Measurements from ENCODE around the gene RHBDL1. TPM values are rescaled to one million over a fixed set of nuclear protein-coding genes. Genes with fewer than 3 reads are reported as not detected.
A peak's percentile ranks its signal among the peaks of the same experiment; 100 is the strongest.

Gene RHBDL1
- total and polyA plus RNA-seq, 10 of the 15 experiments (the other 5 are each of a cell fraction or from before 2014, with no cell fraction given) = 0.04 to 1.3 (median 0.65) TPM; not detected in 5

GRCh38 chr16:679814-680624 lies 4.5 kb downstream of the RHBDL1 start, which contains the start of gene STUB1 (continued):
- no peak for TF ChIP-seq CUX1 (IDR thresholded peaks at IDR 0.05; ENCODE audit: insufficient replicate concordance, low read depth, low read length)
- 0 out of 2 replicates have a peak, but pooled peaks have one; percentile 5 for TF ChIP-seq CREB1 (IDR thresholded peaks at IDR 0.05; ENCODE audit: low read depth)
- TF ChIP-seq KLF5 (IDR thresholded peaks at IDR 0.05; ENCODE audit: partially characterized antibody) = peak; percentile 34
- no peak for TF ChIP-seq E2F4 (IDR thresholded peaks at IDR 0.05; ENCODE audit: low read depth, low read length)
- no peak for TF ChIP-seq FOXM1 (IDR thresholded peaks at IDR 0.05; ENCODE audit: low read depth, low read length)
- TF ChIP-seq GABPA (IDR thresholded peaks at IDR 0.05; ENCODE audit: low read depth) = no peak; the same call in 1 of the 2 replicates
- TF ChIP-seq TCF7 (IDR thresholded peaks at IDR 0.05; ENCODE audit: borderline replicate concordance) = no peak
- TF ChIP-seq LARP7 (IDR thresholded peaks at IDR 0.05) = peak; percentile 94
- TF ChIP-seq MXI1 (IDR thresholded peaks at IDR 0.05; ENCODE audit: low read depth, low read length) = peak; percentile 56; the same call in 1 of the 2 replicates
- peak; percentile 81 for TF ChIP-seq NKRF (conservative IDR thresholded peaks at IDR 0.05)
- peak; percentile 28; the same call in 1 of the 2 replicates for TF ChIP-seq TCF12 (IDR thresholded peaks at IDR 0.05; ENCODE audit: low read depth, low read length)
- peak; percentile 62; the same call in 1 of the 2 replicates for TF ChIP-seq RB1 (IDR thresholded peaks at IDR 0.05; ENCODE audit: borderline replicate concordance)
- TF ChIP-seq BHLHE40 (IDR thresholded peaks at IDR 0.05; ENCODE audit: borderline replicate concordance in 1 of 2, low read depth in 2 of 2, low read length in 1 of 2) = peak; percentile 75 to 91; a peak in 3 of 4 replicates
- TF ChIP-seq DPF2 (IDR thresholded peaks at IDR 0.05) = peak; percentile 54
- no peak; the same call in 1 of the 2 replicates for TF ChIP-seq TAF1 (IDR thresholded peaks at IDR 0.05; ENCODE audit: borderline replicate concordance, low read depth, low read length)
- TF ChIP-seq ZBTB33 (IDR thresholded peaks at IDR 0.05) = no peak
- TF ChIP-seq ELK1 (IDR thresholded peaks at IDR 0.05; ENCODE audit: low read depth, low read length) = peak; percentile 67; the same call in 1 of the 2 replicates
